ENCODE results near the gene UGT1A3. TPM values are rescaled to one million over a fixed set of nuclear protein-coding genes. Genes with fewer than 3 reads are reported as not detected.
A peak's percentile ranks its signal among the peaks of the same experiment; 100 is the strongest.
"Not testable (repeated sequence)": the region's sequence is repeated elsewhere in the genome, so short reads cannot be mapped to it uniquely, and the experiment has no call there.

UGT1A3 gene
- total RNA-seq, 6 donors from 2014 or later = 0.30 TPM; not detected in 5

DNA sequence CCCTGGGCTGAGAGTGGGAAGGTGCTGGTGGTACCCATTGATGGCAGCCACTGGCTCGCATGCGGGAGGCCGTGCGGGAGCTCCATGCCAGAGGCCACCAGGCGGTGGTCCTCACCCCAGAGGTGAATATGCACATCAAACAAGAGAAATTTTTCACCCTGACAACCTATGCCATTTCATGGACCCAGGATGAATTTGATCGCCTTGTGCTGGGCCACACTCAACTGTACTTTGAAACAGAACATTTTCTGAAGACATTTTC, 18.4 kb downstream of the UGT1A3 start:
- ATAC-seq (ENCODE audit: low FRiP score in 2 of 2) (peak in 1 of 2 donors; percentile 28), DNase-seq (peak in 1 of 2 donors; percentile 41)
- TF ChIP-seq, protein P1, sequence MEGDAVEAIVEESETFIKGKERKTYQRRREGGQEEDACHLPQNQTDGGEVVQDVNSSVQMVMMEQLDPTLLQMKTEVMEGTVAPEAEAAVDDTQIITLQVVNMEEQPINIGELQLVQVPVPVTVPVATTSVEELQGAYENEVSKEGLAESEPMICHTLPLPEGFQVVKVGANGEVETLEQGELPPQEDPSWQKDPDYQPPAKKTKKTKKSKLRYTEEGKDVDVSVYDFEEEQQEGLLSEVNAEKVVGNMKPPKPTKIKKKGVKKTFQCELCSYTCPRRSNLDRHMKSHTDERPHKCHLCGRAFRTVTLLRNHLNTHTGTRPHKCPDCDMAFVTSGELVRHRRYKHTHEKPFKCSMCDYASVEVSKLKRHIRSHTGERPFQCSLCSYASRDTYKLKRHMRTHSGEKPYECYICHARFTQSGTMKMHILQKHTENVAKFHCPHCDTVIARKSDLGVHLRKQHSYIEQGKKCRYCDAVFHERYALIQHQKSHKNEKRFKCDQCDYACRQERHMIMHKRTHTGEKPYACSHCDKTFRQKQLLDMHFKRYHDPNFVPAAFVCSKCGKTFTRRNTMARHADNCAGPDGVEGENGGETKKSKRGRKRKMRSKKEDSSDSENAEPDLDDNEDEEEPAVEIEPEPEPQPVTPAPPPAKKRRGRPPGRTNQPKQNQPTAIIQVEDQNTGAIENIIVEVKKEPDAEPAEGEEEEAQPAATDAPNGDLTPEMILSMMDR (IDR thresholded peaks at IDR 0.05) = no peak
- TF ChIP-seq POLR2A (IDR thresholded peaks at IDR 0.05) (no peak), EP300 (IDR thresholded peaks at IDR 0.05) (no peak)
- Histone ChIP-seq H3K9me3 (no peaks in the 10 kb centered on the region), H3K4me1 (no peaks in the 10 kb centered on the region), H3K27me3 (no peaks in the 10 kb centered on the region), H3K4me3 (no peak overlapping the region), H3K27ac (no peak overlapping the region), H3K36me3 (no peaks in the 10 kb centered on the region)
- WGBS, 2 donors = 92 to 93% methylated on average over 6 of the region's 6 CpGs

GRCh38 chr2:233750689-233751088, 21.8 kb downstream of the UGT1A3 start:
- H3K4me1 ChIP-seq; H3K9me3 ChIP-seq; H3K36me3 ChIP-seq; ATAC-seq (ENCODE audit: low FRiP score in 2 of 2); H3K27me3 ChIP-seq; H3K27ac ChIP-seq; DNase-seq; H3K4me3 ChIP-seq: not testable (repeated sequence)
- 75 to 91% methylated on average over 2 of the region's 2 CpGs for WGBS, 2 donors

GRCh38 chr2:233751212-233752009, 22.6 kb downstream of the UGT1A3 start:
- not testable (repeated sequence) for DNase-seq; H3K36me3 ChIP-seq; H3K4me1 ChIP-seq; H3K4me3 ChIP-seq; H3K9me3 ChIP-seq; H3K27ac ChIP-seq; H3K27me3 ChIP-seq; ATAC-seq (ENCODE audit: low FRiP score in 2 of 2)
- WGBS, 2 donors = 72 to 84% methylated on average over 2 of the region's 2 CpGs

GRCh38 chr2:233754872-233755611, 26.2 kb downstream of the UGT1A3 start:
- WGBS, 2 donors = 92% methylated on average over 35 to 42 of the region's 44 CpGs
- no peak overlapping the region for H3K4me3 ChIP-seq
- H3K9me3 ChIP-seq = no peaks in the 10 kb centered on the region
- ATAC-seq (ENCODE audit: low FRiP score in 2 of 2) = no peak
- peak in 1 of 2 donors; percentile 79 for DNase-seq
- H3K36me3 ChIP-seq = no peaks in the 10 kb centered on the region
- H3K27ac ChIP-seq = no peak overlapping the region
- H3K27me3 ChIP-seq = no peaks in the 10 kb centered on the region
- TF ChIP-seq POLR2AphosphoS5 (IDR thresholded peaks at IDR 0.05) (no peak), POLR2A (IDR thresholded peaks at IDR 0.05) (no peak), EP300 (IDR thresholded peaks at IDR 0.05) (no peak)
- TF ChIP-seq, protein P1 (IDR thresholded peaks at IDR 0.05) = no peak
- H3K4me1 ChIP-seq = no peaks in the 10 kb centered on the region

DNA sequence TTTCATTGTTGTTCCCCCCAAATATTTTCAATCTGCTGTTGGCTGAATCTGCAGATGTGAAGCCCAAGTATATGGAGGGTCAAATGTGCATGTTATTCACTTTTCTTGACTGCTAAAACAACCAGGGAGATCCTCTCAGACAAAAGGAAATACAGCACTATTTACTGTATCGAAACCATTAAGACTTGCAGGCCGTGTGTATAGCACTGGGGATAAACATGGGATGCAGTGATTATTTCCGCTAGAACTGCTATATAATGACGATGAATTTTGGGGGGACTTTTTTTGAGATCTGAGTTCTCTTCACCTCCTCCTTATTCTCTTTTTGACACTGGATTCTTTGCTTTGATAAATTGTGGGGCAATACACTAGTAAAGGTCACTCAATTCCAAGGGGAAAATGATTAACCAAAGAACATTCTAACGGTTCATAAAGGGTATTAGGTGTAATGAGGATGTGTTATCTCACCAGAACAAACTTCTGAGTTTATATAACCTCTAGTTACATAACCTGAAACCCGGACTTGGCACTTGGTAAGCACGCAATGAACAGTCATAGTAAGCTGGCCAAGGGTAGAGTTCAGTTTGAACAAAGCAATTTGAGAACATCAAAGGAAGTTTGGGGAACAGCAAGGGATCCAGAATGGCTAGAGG, 27.7 kb downstream of the UGT1A3 start:
- H3K4me3 ChIP-seq = no peak overlapping the region
- TF ChIP-seq POLR2AphosphoS5 (IDR thresholded peaks at IDR 0.05) = no peak
- TF ChIP-seq, protein P1 (IDR thresholded peaks at IDR 0.05) = no peak
- TF ChIP-seq POLR2A (IDR thresholded peaks at IDR 0.05) = no peak
- TF ChIP-seq EP300 (IDR thresholded peaks at IDR 0.05) = no peak
- H3K36me3 ChIP-seq = no peaks in the 10 kb centered on the region
- H3K9me3 ChIP-seq = no peaks in the 10 kb centered on the region
- no peak overlapping the region for H3K27ac ChIP-seq
- H3K27me3 ChIP-seq = no peaks in the 10 kb centered on the region
- DNase-seq (no peak), ATAC-seq (ENCODE audit: low FRiP score in 2 of 2) (no peak)
- 60 to 65% methylated on average over 7 of the region's 7 CpGs for WGBS, 2 donors
- no peaks in the 10 kb centered on the region for H3K4me1 ChIP-seq
